HG02938 (cell line): ENCODE results near the gene SDK1.

Experiments
- ATAC-seq: cut with Tn5 transposase; IDR thresholded peaks from one replicate; pipeline ENCODE4 v1.9.1; 2021; ENCODE audit warnings: mild to moderate bottlenecking, moderate library complexity; ENCODE audit not compliant: unreplicated experiment

Gene SDK1

DNA sequence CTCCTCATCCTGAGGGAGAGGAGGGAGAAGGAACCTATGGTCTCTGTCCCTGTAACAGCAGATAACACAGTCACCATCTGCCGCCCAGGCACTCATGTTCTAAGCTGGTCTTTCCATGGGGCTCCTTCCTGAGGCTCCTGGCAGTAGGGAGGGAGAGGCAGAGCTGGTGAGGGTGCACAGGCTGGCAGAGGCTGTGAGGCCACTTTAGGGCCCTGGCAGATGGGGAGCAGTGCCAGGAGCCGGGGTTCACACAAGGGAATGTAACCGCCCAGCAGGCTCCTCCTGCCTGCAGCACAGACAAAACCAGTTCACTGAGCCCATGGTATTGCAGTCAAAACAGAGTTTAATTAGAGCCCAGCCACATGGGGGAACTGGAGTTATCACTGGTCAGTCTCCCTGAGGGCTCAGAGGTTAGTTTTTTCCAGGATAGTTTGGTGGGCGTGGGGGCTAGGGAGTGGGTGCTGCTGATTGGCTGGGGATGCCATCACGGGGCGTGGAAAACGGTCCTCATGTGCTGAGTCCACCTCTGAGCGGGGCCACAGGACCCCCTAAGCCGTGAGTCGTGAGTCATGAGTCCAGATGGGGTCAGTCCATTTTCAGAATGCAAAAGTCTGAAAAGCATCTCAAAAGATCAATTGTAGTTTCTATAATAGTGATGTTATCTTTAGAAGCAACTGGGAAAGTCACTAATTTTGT is 881.7 kb downstream of the SDK1 start:
- ATAC-seq, result no peak

DNA sequence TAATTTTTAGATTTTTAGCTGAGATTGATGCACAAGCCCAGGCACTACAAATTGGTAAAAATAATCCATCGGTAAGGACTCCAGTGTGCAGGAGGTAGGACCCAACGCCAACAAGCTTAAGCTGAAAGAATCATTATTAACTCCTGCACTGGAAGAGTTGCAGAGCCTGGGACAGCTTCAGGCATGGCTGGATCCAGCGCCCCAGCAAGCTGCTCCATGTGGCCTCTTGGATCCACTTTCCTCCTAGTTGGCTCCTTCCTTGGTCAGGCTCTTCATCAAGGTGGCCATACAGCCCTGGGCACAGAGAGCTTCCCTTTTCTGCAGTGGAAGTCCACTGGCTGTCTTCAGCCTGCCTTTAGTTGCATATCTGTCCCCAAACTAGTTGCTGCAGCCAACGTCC is 883.6 kb downstream of the SDK1 start:
- ATAC-seq, result no peak

DNA sequence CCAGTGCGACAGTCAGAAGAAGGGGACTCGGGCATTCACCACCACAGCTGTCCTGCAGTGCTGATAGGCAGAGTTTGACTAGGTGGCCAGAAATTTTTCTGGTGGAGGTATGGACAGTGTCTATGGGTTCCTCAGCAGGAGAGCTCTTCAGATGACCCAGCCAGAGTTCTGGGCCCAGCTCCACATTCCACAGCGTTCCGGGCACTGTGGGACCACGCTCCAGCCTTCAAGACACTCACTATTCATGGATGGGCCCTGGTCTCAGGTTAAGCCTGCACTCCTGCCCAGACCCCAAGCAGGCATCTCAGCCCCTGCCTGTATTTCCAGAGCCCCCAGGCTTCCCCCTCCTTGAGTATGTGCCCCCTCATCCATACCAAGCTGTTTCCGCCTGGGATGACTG is 884.1 kb downstream of the SDK1 start:
- ATAC-seq, result no peak

DNA sequence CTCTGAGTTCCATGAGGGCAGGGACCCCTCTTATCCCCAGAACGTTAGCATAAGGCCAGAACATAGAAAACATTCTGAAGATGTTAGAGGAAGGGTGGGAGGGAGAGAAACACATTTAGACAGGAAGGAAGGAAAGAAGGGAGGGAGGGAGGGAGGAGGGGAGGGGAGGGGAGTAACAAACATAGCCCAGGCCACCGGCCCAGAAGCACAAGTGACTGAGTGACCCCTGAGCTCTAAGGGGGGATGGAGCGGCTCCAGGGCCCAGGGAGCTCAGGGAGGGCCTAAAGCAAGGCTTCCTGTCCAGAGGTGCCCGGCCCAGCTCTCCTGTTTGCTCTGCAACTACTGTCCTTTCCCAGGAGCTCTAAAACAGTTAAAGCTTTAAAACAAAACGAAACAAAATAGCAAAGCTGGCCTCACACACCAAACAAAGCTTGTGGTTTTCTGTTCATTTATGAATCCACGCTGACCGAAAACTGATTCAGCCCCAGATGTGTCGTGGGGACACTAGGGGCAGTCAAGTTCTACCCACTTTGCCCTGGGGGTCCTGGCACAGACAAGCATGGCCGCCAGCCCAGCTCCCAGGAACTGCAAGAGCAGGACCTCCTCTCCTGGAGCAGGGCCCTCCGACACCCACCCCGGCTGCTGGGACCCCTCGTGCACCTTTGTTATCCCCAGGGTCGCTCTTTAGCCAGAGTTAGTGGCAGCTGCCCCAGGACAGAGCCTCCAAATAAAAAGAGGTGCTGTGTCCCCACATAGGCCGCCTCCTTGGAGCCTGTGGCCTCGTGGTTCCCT is 884.9 kb downstream of the SDK1 start:
- ATAC-seq, result no peak

DNA sequence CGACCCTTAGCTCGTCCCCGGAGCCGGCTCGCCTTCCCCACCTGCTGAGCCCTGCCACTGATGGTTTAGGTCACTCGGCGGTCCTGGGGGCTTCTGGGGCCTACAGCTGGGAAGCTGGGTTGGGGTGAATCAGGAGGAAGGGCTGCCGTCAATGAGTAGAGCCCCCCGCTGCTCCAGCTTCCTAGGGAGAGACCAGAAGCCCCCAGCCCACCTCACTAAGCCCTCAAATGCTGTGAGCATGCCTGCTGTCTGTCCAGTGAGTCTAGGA is 885.4 kb downstream of the SDK1 start:
- ATAC-seq, result no peak

DNA sequence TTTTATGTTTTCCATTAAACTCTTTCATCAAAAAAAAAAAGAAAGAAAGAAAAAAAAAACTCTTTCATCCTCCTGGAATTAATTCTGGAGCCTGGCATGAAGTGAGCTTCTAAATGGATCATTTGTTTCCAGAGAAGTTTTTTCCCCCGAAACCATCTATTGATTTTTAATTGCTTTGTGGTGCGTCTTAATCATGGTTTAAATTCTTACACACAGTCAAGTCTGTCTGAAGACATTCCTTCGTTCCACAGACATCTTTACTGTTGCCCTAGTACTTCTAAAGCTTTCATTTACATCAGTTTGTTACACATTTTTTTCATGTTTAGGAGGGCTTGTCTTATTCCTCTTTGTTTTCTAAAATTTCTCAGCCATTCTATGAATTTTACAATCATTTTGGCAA is 887.6 kb downstream of the SDK1 start:
- ATAC-seq, result no peak

DNA sequence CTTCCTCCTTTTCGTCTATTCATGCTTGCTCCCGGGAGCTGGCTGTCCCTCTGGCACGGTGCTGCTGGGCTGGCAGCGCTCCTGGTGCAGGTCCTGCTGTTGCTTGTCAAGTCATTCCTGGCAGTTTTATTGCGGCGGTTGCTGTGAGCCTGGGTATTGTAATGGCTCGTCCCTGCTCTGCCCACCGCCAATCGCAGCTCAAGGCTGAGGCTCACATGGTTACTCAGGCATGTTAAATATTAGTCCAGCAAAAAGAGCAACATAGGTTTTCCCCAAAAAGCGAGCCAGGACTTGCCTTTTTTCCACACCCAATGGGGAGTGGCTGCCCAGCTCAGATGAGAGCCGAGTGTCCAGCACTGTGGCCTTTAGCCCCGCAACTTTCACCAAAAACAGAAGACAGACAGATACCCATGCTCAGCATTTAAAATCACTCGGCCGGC is 888.1 kb downstream of the SDK1 start:
- no peak for ATAC-seq

DNA sequence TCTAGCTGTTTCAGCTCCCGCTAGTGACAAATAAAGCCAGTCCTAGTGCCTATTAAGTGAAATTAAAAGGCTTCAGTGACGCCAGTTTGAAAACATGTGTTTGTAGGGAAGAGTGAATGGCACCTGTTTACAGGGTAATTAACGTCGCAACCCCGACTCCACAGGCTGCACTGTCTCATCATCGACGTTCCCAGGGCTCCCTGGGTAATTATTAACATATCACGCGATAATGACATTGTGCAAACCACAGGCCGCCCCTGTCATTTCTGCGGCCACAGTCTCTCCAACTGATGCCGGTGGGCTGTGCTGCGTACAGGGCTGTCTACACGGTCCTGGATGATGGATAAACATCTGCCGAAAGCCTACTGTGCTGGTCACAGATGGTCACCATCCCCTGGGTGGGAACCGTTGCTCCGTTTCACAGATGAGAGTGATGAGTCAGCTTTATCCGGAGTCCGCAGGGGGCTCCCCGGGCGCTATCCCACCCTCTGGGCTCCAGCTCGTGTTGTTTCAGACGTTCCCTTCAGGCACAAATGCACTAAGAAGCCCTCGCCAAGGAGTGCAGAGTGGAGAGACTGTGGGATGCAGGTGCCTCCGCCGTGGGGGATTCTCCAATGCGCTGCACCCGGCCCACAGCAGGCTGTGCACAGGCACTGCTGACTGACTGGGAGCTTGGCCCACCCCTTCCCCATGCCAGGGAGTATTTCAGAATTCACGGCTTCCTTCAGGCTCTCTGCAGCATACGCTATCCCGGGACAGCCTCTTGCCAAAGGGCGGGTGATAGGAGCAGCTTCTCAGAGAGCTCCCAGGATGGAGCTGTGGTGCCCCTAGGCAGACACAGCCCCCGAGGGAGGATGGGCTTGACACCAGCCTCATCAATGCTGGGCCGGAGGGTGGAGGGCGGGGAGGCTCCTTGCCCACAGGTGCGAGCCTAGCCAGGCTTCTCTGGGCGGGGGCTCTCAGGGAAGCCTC is 889.2 kb downstream of the SDK1 start:
- no peak for ATAC-seq

DNA sequence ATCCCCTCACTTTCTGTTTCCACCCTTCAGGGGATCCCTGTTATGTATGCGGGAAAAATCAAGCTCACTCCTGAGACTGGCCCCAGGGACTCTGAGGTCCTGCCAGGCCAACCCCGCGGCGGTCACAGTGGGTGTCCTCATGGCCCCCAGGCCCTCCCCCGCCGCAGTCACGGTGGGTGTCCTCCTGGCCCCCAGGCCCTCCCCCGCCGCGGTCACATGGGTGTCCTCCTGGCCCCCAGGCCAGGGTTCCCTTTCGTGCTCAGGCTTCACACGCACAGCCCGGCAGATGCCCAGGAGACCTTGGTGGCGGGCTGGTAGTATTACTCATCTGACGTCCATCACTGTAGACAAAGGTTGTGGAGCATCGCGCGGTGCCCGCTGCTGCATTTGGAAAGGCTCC is 890.0 kb downstream of the SDK1 start:
- ATAC-seq, result no peak

DNA sequence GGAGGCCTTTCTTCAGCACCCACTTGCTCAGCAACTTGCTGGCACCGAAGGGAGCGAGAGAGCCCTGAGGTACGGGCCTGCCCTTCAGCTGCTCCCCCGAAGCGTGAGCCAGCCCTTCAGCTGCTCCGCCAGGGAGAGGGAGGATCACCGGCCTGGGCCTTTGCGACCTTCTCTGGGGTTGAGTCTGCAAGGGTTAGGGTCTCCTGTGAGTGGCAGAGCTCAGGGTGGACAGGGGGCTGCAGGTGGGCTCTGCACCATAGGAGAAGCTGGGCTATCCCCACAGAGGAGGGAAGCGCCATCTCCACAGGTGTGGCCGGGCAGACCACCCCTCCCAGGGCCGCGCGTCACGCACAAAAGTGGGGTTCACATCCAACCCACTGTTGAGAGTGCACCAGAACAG is 890.5 kb downstream of the SDK1 start:
- ATAC-seq, result no peak

DNA sequence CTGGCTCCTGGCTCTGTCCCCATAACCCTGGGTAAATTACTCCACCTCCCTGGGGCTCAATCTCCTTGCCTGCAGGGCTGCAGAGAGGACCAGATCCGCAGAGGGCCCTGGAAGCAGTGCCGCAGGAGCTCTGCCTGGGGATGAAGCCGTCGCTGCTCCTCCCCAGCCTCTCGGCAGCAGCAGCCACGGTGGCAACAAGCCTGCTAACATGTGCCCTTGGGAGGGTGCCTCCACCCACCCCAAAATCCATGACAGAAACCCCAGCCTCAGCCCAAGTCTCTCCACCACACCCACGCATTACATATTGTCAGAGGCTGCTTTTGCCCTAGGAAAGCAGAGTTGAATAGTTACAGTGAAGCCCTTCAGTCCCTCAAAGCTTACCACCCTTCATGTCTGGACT is 894.6 kb downstream of the SDK1 start:
- ATAC-seq, result no peak

DNA sequence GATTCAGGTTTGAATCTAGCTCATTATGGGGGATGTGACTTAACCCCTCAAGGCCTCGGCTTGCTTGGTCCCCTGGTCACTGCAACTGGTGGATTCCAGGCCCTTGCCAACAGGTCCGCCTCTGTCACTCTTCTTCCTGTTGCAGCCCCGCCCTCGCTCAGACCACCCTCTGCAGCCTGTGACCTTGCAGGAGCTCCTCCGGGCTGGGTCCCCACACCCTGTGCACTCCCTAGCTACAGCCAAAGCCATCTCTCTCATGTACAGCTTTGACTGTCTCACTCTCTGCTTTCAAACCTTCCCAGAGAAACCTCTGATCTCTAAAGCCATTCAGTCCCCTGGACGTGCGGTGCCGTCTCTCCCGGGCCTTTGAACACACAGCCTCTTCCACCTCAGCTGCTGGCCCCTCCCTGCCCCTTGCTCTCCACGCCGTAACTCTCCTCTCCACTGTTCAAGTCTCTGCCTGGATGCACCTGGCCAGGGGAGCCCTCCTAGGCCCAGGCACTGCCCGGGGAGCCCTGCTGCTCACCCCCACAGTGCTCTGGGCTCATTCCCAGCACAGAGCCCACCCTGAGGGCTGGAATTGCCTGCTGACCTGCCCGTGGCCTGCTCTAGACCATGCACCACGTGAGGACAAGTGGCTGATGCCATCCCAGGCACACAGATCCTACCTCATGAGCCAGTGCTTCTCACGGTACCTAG is 895.2 kb downstream of the SDK1 start:
- no peak for ATAC-seq

DNA sequence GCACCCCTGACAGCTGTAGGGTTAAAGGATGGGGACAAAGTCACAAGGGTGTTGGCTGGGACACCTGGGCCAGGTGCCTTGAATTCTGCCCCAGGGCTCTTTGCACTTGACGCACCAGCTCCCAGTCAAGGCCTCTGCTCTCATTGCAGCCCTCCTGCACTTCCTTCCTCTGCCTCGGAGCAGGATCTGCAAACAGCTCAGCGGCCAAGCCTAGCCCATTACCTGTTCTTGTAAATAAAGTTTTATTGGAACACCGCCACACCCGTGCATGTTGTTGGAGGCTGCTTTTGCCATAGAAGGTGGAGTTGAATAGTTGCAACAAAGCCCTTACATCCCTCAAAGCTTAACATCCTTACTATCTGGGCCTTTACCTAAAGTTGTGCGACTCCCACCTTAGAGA is 897.2 kb downstream of the SDK1 start:
- ATAC-seq, result no peak

DNA sequence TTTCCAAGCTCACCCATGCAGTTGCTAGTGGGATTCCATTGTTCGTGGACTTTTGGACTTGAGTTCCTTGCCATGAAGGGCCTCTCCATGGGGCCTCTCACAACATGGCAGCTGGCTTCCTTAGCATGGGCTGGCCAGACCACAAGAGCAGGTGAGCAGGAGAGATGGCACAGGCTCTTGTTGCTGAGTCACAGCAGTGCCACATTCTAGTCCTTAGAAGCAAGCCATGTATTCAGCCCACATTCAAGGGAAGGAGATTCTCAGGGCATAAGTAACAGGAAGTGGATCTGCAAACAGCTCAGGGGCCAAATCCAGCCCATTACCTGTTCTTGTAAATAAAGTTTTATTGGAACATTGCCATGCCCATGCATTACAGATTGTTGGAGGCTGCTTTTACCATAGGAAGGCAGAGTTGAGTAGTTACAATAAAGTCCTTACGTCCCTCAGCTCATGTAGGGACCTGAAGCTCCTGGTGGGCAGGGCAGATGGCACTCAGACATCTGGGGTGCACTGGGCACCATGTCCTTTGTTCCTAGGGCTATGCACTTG is 899.6 kb downstream of the SDK1 start:
- no peak for ATAC-seq

DNA sequence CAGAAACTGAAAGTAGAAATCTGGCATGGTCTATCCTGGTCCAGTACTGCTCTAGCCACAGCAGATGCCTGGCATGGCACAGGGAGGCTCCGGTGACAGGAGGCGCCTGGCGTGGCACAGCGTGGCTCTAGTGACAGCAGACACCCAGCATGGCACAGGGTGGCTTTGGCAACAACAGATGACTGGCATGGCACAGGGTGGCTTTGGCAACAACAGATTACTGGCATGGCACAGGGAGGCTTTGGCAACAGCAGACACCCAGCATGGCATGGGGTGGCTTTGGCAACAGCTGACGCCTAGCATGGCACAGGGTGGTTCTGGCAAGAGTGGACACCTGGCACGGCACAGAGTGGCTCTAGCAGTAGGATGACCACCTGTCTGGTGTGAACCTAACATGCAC is 900.5 kb downstream of the SDK1 start:
- no peak for ATAC-seq

DNA sequence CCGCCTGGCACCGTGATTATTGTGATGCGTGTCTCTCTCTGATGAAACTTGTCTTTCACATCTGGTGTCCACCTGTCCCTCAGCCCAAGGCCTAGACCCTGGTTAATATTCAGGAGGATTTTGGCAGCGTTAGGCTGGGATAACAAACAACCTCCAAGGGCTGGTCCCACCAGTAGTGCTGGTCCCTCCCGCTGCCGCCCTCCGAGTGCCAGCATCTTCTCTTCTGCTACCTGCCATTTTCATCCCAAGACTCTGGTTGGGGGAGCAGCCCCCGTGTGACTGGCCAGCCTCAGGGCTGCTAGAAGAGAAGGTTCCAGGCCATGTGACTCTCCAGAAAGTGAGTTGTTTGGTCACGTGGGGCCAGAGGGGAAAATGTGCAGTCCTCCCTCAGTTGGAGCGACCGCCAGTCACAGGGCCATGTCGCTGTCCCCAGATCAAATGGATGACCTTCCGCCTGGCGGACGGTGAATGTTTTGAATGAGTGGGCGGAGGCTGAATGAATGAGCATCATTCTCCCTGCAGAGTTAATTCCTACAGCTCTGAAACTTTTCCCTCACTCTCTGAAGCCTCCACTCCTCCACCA is 901.2 kb downstream of the SDK1 start:
- no peak for ATAC-seq

DNA sequence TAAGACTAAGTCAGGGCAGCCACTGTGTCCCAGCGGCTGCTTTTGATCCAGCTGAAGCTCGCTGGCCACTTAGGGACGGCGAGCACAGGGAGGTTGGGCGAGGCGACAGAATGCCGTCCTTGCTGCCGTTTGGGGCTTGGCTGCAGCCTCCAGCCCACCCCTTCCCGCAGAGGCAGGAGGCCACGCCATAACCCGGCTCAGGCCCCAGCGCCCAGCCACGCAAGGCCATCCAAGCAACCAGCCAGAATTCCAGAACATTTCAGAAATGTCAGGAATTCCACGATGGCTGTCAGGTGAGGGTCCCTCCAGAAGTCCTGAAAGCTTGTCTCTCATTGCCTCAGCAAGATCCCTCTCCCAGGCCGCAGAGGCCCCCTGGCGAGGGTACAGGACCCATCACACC is 901.9 kb downstream of the SDK1 start:
- no peak for ATAC-seq

DNA sequence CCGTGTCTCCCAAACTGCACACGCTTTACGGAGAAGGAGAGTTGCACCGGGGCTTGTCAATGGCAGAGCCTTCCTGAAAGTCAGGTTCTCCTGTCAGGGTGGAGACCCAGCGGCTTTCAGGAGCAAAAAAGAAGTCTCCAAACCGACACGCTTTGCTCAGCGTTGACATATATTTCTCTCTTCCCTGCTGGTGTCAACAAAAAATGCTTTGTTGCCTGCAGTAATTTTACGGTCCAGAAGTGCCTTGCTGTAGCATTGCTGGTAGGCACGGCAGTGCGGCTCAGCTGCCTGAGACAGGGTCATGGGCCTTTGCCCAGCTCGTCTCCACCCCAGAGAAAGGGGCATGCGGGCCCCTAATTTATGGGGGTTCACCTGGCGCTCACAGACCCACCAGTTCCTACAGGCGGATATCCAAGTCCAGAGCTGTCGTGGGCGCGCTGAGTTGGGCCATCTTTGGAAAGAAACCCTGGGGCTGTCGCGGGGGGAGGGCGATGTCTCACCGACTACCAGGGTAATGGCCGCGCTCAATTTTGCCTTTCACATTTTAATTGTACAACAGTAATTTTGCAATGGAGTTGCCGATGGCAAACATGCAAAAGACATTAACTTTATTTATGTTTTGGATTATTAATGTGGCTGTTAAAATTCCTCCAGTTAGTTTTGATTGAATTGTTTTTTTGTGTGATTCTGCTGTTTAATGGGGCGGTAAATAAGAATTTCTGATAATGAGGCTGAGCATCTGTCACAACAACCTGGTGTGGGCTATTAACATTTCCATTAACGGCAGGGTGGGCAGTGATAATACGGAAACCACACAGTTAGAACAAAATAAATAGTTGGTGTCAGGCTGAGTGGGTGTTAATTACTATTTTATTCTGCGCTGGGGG is 902.8 kb downstream of the SDK1 start:
- no peak for ATAC-seq

DNA sequence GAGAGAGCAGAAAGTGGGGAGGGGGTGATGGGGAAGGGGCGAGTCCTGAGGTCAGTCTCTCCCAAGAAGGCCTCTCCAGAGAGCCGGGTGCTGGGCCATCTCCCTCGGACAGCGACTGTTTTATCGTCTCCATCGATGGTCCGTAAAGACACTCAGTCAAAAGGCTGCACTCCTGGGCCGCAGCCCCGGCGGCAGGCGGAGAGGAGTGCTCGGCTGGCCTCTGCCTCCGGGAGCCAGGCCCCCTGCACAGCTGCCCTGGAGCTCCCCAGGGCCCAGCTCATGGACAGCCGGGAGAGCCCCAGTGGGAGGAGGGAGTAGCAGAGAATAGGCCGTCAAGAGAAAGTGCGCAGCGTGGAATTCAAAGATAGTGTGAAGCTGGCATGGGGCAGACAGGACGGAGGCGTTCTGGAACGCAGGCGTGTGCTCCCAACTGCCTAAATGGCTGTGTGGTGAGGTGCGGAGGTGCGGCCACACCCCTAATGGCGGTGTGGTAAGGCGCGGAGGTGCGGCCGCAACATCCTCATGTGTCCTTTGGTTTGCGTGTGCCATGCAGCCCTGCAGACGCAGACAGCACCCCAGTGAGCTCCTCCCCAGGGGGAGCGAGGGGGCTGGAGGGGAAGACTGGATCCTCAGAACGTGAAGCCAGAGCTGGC is 903.6 kb downstream of the SDK1 start:
- no peak for ATAC-seq
